SKM-1 treated with dmso at 0.1 percent for 144 hours (cell line): ENCODE results near the gene TEX2.

Source experiments
- DNase-seq: peaks from one replicate; lab custom pipeline; 2025; ENCODE audit not compliant: unreplicated experiment; lab: John Stamatoyannopoulos, UW

The TEX2 gene

DNA sequence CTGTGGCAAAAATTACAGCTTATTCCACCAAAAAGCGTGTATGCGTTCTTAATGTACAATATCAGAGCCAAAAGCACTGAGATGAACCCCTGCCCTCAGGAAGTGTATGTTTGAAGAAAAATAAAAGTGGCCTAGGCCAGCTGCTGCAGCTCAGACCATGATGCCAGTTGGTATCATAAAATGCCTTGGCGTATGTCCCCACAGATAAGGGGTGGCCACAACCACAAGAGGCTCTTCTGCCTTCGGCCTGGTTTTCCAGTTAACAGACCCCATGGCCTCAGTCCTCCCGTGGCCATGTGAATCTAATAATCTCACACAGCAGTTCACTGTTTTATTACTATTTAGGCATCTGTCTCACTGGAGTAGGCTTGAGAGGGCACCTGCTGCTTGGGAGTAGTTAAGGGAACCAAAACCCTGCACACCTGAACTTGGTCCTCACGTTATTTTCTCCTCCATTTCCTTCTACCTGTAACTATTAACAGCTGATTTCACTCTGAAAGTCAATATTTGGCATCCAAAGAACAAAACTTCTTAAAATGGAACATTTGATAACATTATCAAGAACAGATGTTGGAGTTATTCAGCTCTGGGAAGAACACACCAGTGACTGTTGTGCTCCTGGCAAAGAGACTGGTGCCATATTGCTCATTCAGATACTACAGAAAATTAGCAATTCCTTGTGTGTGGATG lies 98.3 kb downstream of the TEX2 start:
- no peak for DNase-seq

DNA sequence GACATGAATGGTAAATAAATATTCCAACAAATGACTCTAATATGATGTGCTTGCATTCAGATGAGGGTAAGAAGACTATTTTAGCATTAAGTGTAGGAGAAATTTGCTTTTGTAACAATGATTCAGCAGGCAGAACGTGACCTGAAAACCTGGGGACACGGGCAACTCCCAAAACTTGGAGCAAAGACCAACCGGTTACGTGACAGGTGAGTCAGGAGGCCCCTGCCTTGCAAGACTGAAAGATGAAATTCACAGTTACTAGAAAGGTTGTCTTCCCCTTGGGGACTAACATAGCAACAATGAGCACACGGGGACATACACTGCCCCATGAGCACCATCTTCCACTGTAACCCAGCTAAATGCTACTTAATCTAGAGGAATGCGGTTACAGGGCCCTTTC lies 99.6 kb downstream of the TEX2 start:
- no peak for DNase-seq

DNA sequence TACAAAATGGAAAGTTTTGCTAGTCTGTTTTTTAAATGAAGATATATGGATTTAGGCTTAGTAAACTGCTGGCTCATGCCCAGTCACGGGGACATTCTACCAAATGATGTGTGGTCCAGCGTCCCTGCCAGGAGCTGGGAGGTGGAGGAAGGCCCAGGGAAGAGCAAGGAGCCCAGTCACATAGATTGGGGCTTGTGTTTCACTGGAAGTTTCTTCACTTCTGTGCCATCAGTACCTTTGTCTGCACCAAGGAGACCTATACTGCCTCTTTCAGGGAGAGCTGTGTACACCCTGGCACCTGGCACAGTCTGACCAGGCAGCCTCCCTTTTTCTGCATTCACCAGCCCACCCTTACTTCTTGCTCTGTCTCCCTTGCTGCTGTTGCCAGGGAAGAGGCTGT lies 100.5 kb downstream of the TEX2 start:
- no peak for DNase-seq

DNA sequence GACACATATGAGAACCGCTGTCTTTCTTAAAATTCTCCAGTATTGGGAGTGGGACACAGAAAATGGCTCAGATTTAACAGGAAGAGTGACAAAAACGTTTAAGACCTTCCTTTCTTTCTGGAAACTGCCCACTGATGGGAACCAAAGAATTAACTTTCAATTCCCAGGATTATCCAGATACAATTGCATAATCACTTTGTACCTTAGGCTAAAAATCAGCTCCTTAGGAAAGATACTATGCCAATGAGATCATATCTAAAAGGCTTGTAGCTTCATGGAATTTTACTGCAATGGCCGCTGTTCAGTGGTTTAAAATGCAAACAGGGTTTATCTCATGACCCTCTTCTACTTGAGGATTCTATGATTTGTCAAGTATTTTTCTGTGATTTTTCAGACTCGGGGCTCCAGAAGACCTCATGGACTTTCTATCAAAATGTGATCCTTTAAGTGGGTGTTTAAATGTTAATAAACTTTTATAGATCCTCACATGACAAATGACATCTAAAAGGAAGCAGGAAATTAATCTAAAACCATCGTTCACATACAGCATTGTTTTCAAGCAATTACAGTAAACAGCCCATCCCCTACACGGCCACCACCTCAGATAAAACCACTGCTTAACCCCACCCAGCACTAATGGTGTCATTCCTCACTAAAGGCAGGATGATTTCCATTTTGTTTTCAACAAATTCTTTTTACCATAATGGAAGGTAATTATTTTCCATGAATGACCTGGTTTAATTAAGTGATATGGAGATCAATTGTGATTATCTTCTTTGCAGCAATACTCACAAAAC lies 101.5 kb downstream of the TEX2 start:
- no peak for DNase-seq

DNA sequence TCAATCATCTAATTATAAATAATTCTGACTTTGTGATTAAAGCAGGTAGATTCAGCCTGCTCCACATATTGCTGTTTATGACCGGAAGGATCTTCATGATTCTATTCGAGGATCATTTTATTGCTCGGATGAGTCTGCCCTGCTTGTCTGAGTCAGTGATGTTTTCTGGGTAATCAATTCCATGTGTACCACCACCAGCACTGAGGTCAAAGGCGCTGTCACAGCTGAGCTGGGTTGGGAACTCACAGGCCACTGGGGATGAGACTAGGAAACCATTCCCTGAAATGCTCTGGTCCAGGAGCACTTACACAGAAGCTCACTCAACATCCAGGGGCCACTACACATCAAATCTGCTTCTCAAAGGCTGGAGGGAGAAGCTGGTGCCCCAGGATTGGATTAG lies 102.7 kb downstream of the TEX2 start:
- no peak for DNase-seq

DNA sequence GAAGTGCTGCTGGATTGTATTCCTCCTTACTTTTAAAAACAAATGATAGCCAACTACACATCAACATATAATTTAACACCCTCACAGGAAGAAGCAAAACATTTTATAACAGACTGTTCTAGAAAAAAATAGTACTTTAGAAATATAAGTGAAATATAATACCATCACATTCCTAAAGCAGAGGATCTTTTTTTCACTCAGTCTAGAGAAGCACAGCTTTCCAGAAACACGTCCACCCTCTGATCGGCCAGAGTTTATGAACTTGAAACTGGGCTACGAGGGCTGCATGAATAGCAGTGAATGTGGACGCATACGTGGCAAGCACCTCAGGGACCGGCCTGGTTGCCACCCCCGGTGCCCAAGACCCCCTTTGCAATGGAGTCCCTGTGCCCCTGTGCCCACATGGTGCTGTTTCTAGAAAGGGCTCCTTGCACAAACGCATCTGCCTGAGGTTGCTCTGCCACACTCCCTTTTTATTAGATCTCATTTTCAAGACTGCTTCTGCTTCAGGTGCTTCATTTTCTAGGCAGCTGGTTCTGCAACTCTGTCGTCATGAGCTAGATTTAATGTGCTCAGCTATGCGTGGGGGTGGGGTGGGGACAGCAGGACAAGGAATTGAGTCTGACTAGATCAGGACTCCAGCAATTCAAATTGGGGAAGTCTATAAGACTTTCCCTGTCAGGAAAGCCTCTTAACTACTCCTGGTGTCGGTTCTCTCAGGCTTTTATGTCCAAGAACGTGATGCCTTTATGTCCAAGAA lies 104.0 kb downstream of the TEX2 start:
- no peak for DNase-seq

DNA sequence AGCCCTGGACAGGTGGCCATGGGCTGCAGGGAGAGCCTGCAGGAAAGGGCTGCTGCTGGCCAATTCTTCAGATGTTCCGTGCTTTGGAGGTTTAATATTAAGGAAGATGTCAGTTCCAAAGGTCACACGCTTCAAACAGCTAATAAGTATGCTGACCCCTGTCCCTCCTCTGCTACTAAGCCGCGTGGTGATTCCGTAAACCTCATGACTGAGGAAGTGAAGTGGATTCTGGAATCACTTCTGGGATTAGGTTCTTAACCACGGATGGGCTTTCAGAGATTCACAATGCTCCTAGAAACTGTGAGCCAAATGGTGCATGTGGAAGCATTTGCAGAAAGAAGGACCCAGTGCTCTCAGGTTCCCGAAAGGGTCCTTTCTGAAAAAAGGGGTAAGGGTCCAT lies 104.7 kb downstream of the TEX2 start:
- DNase-seq, result no peak

DNA sequence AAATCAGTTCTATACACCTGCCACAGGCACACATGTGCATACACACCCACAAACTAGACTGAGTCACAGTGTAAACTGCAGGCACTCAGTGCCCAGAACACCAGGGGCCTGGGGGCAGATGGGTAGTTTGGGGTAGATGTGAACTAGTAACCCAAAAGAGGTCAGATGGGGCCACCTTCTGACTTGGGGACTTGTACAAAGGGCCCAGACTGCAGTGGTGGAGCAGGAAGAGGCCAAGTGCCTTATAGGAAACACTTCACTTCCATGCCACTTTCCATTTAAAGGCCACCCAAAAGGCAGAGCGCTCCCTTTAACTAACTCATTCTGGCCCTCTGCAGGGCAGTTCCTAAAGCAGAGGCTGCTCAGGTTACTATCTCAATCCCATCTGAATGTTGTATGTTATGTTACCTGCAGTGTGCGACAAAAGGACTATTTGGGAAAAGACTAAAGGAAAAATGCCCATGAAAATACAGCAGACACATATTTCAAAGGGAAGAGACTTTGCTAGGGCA lies 105.3 kb downstream of the TEX2 start:
- DNase-seq, result no peak

DNA sequence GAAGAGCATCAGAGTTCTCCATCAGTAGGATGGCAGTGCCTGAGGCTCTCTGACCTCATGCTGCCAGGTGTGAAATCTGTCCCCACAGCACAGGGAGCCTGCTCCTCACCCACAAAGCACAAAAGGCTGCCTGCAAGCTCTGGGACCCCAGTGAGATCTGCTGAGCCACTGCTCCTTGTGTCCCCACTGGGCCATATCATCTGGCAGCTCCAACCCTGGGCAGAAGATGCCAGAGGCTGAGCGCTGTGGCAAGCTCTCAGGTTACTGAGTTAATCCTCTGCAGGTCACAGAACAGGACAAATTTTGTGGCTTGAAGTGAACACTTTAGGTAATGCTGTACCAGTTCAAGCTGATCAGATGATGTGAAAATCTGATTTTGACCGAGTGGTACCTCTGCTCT lies 106.4 kb downstream of the TEX2 start:
- no peak for DNase-seq

DNA sequence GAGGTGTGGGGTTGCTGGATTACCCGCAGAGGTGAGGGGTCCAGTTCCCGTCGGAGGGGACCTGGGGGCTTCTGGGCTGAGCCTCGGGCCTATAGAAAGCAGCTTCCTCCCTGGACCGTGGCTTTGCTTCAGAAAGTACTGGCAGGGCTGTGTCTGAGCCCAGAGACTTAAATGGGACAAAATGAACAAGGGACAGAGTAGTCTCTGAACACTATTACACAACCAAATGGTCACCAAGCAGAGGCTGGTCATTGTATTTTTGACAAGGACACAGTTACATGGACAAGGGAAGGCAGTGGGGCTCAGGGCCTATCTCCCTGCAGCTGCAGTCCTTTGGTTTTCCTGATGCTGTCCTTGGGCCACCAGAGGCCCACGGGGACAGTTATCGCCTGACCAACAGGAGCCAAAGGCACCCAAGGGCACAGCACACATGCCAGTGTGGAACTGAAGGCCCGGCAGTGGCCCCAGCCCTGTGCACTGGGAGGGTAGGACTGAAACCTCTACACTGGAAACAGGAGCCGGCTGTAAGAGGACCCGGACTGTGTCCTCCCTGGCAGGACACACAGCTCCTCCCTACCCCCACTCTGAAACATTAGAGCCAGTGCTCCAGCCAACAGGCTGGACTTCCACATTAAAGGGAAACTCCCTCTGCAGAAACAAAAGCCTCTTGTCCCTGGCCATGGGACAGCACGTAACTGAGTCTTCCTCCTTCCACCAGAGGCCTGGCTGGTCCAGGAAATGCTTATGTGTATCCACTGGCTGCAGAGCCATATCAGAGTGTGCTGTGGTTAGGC lies 107.1 kb downstream of the TEX2 start:
- no peak for DNase-seq

DNA sequence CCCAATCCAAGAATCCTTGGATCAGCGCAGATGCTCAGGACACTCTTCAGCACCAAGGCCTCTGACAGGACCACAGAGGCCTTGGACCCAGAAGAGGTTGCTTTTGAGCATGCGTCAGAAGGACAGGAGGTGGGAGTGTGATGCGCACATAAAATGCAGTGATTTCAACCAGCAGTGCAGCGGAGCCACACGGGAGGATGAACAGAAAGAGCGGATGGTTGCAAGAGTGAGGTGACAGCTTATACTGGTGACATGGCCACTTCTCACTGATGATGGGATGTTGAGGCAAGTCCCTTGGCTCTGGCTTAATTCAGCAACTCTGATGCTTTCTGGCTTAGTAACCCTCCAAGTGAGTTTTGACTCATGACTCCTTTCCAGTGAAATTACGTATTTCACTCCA lies 107.9 kb downstream of the TEX2 start:
- DNase-seq, result no peak

DNA sequence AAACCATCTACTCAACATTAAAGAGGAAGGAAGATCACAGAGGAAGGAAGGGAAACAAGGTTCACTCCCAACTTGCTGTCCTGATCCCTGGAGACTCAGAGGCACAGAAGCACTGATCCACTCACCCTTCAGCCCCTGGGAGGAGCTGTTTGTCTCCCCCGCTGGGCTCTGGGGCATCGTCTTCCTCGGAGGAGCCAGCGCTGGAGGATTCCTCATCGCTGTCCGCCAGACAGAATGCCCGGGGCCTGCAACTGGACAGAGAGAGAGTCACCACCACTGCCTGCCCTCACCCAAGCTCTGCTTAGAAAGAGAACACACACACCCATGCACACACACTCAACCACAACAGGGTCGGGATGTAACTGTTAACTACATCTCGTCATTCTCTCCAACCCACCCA lies 108.3 kb downstream of the TEX2 start:
- no peak for DNase-seq

DNA sequence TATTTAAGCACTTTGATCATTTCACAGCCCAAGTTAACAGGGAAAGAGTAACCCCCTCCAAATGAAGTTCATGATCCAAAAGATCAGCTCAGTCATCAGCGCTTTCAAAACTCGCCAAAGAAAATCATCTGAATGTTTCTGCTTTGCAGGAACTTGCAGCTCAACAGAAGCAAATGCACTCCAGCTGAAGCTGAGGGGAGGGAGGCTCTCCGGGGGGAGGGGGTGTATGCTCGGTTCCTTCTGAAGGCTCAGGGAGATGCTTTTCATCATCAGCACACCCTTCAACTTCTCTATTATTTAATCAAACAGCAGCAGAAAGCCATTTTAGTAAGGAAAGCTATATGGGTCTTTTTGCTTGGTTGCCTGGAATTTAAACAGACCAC lies 108.8 kb downstream of the TEX2 start:
- no peak for DNase-seq

DNA sequence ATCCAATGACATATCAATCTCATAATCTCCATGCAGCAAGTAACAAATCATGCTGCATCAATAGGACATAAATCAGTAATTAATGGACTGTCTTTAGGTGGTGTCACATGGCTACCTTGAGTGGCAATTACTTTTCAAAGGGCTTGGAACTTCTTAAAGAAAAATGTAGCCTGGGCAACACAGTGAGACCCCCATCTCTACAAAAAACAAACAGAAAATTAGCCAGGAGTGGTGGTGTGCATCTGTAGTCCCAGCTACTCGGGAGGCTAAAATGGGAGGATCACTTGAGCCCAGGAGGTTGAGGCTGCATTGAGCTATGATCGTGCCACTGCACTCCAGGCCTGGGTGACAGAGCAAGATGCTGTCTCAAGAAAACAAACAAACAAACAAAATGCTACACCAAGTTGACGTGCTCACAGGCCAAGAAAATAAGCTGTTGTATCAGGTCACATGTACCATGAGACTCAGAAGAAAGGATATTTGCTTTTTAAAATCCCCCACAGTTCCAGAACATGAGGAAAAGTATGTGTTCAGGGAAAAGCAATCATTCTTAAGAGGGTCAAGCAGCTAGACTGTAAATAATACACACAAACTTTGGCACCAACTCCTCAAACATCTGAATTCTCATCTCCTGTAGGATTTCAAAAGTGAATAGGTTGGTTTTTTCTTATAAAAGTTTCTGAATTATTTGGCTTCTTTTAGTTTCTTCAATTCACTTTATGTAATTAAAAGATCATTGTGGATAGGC lies 109.3 kb downstream of the TEX2 start:
- DNase-seq, result no peak

DNA sequence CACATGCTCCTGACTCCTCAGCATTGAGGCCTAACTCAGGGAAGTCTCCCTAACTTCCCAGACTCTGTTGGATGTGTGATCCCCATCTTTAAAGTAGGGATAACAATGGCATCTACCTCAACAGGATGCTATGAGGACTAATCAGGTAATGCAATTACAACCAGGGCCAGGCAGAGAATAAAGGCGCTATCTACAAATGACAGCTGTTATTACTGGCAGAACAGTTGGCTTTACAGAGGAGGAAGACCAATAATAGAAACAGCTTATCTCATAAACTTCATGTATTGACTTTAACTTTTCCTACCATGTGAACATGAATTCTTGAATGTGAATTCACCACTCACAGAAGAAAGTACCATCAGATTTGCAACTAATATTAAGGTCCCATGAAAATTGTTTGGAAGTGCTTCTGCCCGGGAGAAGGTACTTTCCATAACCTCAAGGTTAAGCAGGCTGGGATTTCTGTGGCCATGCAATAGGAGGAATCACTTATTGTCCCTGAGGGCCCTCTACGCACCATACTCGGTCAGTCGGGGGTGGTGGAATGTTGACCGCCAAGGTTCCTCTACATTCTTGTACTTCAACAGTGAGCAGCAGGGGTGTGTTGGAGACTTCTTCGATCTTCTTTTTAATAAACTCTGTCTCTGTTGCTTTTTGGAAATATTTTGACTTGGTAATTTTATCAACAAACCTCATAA lies 110.5 kb downstream of the TEX2 start:
- no peak for DNase-seq

DNA sequence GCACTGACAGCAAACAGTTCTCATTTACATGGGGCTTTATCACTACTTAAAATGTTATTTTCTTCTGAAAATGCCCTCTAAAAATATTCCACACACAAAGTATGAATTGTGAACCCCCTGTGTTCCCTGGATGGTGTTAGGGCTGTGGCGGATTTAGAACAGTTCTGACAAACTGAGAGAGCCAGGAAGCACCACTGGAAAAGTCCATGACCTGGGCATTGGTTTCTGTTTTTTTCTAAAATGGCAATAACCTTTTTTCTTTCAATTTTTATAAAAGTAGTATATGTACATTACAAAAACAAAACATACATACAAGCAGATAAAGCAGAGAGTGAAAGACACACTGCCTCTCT lies 112.1 kb downstream of the TEX2 start:
- no peak for DNase-seq

DNA sequence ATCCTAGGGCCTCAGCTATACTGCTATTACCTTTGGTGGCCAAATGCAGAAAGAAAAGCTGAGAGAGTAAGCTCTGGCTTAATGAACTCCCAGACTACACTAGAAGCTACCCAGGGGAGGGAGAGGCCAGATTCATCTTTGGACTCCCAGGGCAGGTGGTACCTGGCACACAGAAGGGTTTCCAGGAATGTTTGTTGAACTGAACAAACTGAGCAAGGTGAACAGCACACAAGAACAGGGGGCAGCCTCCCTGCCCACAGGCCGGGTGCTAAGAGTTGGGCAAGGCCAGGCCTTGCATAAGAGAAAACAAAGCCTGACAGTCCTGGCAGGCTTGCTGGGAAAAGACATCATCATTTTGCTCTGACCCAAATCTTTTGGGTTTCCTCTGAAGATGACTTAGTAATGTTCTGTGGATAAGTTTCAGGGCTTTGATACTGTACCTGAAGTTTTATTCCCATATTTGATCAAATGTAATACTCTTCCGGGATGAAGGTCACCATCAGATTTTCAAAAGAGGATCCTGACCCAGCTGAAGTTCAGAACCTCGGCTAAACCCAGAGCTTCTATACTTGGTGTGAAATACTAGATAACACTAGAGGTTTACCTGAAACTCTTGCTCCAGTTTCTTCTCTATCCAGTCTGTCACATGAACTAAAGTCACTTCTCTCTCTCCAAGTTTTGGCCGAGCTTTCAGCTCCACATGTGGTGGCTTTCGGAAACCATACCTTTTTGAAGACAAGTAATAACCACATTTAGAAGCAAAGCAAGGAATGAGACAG lies 112.6 kb downstream of the TEX2 start:
- no peak for DNase-seq

DNA sequence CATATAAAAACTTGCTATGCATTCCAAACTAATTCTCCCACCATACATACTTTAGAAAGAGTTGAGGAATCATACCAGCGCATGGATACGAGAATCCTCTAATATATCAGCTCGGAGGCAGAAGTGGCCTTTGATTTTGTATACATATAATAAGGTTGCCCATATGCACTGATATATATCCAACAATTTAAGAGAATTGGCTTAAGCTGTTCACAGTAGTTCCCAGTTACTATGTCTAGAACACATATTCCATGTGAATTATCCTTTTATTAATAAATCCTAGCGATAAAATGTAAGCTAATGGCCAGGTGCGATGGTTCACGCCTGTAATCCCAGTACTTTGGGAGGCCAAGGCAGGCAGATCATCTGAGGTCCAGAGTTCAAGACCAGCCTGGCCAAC lies 113.9 kb downstream of the TEX2 start:
- DNase-seq, result no peak

DNA sequence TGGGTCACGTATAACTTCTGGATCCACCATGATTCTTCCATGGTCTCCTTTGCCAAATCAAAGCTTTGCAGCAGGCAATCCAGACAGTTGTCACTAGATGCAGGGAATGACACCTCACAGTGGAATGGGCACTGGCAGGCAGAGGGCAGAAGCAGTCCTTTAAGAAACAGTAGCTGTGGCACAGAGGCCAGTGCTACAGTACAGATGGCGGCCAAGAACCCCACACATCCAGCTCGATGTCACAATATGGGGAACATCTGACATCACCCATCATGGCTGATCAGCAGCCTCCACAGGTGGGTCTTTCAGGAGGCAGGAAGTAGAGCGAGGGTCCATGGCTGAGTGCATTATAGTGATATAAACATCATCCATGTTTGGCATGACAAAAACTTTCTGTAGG lies 114.4 kb downstream of the TEX2 start:
- DNase-seq, result no peak
